Natural killer cell (primary cell): Measurements from ENCODE around the gene LRTM1. TPM values are rescaled to one million over a fixed set of nuclear protein-coding genes. Genes with fewer than 3 reads are reported as not detected.

Experiments
- ATAC-seq, 3 donors: fragments of 150-1000 bp in 2 of 3; fragments of 200-7000 bp in 1 of 3; cut with Tn5 transposase; 1 replicate in 1 of 3; 2 replicates in 2 of 3; pipeline ENCODE4 v1.10.0; 2021; ENCODE audit warnings: mild to moderate bottlenecking in 2 of 3, moderate library complexity in 2 of 3
- DNase-seq, 2 donors: peaks; one replicate each; pipeline versions ENCODE4 v3.0.0 to v3.0.0-alpha.2; 2013 to 2021; ENCODE audit warnings: mixed read lengths in 1 of 2
- H3K27ac ChIP-seq: one replicate; pipeline ENCODE4 v1.5.1; 2013; ENCODE audit warnings: mild to moderate bottlenecking, low read length
- H3K27me3 ChIP-seq: one replicate; pipeline ENCODE4 v1.6.1; 2013; ENCODE audit warnings: low read length; ENCODE audit not compliant: control insufficient read depth, insufficient read depth
- H3K36me3 ChIP-seq: one replicate; pipeline ENCODE4 v1.6.1; 2013; ENCODE audit warnings: low read length; ENCODE audit not compliant: control insufficient read depth, insufficient read depth
- H3K4me1 ChIP-seq: one replicate; pipeline ENCODE4 v1.6.1; 2013; ENCODE audit warnings: low read length; ENCODE audit not compliant: control insufficient read depth, insufficient read depth
- H3K4me3 ChIP-seq: one replicate; pipeline ENCODE4 v1.5.1; 2013; ENCODE audit warnings: low read length
- H3K9me3 ChIP-seq: one replicate; pipeline ENCODE4 v1.6.1; 2013; ENCODE audit warnings: low read length; ENCODE audit not compliant: control insufficient read depth, insufficient read depth
- H3K27ac Mint-ChIP-seq, 2 donors: one replicate each; pipeline ENCODE4 v1.8.0; 2022; ENCODE audit warnings: mild to moderate bottlenecking in 2 of 2, mixed read lengths in 2 of 2, moderate library complexity in 1 of 2
- H3K27me3 Mint-ChIP-seq, 2 donors: one replicate each; pipeline ENCODE4 v1.8.0; 2022; ENCODE audit warnings: low read depth in 2 of 2, mixed read lengths in 2 of 2
- H3K36me3 Mint-ChIP-seq: one replicate; pipeline ENCODE4 v1.8.0; 2022; ENCODE audit warnings: mixed read lengths
- H3K4me1 Mint-ChIP-seq, 2 donors: one replicate each; pipeline ENCODE4 v1.8.0; 2022; ENCODE audit warnings: mixed read lengths in 2 of 2
- H3K4me3 Mint-ChIP-seq: one replicate; pipeline ENCODE4 v1.8.0; 2022; ENCODE audit warnings: mild to moderate bottlenecking, moderate library complexity, mixed read lengths
- H3K9me3 Mint-ChIP-seq, 2 donors: one replicate each; pipeline ENCODE4 v1.8.0; 2022; ENCODE audit warnings: mixed read lengths in 2 of 2
- whole genome bisulfite sequencing: methylation state at CpG from one replicate; pipeline ENCODE4 v1.1.7; 2013; ENCODE audit warnings: missing lambda C conversion rate; ENCODE audit not compliant: insufficient coverage; 5-methylcytosine and 5-hydroxymethylcytosine counted together
- intact Hi-C: fragments of 100-400 bp; cut with micrococcal nuclease; formaldehyde crosslinking; loops from one replicate; pipeline ENCODE4 v1.14.2; 2022
- total RNA-seq, 4 donors: library from RNA; stranded (reverse); fragments of 120-200 nt in 1 of 4; gene quantifications; one replicate each; pipeline versions ENCODE4 v1.2.3 to v1.2.4, GENCODE V29; 2013 to 2022
- TF ChIP-seq, protein P1 (sequence below): fragments of 200-600 bp; IDR thresholded peaks from one replicate; pipeline ENCODE4 v1.8.0; 2022; ENCODE audit warnings: antibody characterized with exemption

The LRTM1 gene
- total RNA-seq, 3 donors from 2014 or later (not counting 1 experiment from before 2014, with no cell fraction given): not detected

DNA sequence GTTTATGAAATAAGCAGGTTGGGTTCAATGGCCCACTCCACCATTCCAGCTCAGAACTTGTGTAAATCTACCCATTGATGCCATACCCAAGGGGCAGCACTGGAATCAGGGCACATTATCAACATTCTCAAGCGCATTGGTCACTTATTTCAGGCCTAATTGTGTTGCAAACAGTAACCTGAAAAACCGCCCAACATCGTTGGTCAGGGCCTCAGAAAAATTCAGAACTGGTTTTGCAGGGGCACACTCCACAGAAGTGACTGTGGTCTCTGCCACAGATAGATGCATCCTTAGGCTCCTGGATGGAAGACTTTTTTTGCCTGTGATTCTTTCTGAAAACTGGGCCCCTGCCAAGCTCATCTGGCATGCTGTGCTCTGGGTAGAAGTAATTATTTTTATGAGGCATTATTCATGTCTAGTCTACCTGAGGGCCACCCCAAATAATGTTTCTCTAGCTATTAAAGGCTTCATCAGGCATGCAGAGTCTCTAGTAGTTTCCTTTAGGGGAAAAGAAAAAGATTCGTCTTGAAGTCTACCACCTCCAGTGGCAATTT, 21.7 kb upstream of the LRTM1 start:
- Histone ChIP-seq H3K27me3 (no peaks in the 10 kb centered on the region), H3K9me3 (no peaks in the 10 kb centered on the region), H3K36me3 (no peaks in the 10 kb centered on the region), H3K4me3 (no peak overlapping the region), H3K4me1 (no peaks in the 10 kb centered on the region), H3K27ac (no peak overlapping the region)
- TF ChIP-seq, protein P1, sequence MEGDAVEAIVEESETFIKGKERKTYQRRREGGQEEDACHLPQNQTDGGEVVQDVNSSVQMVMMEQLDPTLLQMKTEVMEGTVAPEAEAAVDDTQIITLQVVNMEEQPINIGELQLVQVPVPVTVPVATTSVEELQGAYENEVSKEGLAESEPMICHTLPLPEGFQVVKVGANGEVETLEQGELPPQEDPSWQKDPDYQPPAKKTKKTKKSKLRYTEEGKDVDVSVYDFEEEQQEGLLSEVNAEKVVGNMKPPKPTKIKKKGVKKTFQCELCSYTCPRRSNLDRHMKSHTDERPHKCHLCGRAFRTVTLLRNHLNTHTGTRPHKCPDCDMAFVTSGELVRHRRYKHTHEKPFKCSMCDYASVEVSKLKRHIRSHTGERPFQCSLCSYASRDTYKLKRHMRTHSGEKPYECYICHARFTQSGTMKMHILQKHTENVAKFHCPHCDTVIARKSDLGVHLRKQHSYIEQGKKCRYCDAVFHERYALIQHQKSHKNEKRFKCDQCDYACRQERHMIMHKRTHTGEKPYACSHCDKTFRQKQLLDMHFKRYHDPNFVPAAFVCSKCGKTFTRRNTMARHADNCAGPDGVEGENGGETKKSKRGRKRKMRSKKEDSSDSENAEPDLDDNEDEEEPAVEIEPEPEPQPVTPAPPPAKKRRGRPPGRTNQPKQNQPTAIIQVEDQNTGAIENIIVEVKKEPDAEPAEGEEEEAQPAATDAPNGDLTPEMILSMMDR: no peak
- no peaks in the 10 kb centered on the region for H3K27me3 Mint-ChIP-seq
- H3K9me3 Mint-ChIP-seq: no peaks in the 10 kb centered on the region
- no peak for ATAC-seq
- WGBS: 91% methylated on average over 4 of the region's 4 CpGs
- no peak overlapping the region for H3K27ac Mint-ChIP-seq
- H3K36me3 Mint-ChIP-seq: no peaks in the 10 kb centered on the region
- intact Hi-C loops: no loop called here
- no peak for DNase-seq
- H3K4me1 Mint-ChIP-seq: no peaks in the 10 kb centered on the region
- no peak overlapping the region for H3K4me3 Mint-ChIP-seq

DNA sequence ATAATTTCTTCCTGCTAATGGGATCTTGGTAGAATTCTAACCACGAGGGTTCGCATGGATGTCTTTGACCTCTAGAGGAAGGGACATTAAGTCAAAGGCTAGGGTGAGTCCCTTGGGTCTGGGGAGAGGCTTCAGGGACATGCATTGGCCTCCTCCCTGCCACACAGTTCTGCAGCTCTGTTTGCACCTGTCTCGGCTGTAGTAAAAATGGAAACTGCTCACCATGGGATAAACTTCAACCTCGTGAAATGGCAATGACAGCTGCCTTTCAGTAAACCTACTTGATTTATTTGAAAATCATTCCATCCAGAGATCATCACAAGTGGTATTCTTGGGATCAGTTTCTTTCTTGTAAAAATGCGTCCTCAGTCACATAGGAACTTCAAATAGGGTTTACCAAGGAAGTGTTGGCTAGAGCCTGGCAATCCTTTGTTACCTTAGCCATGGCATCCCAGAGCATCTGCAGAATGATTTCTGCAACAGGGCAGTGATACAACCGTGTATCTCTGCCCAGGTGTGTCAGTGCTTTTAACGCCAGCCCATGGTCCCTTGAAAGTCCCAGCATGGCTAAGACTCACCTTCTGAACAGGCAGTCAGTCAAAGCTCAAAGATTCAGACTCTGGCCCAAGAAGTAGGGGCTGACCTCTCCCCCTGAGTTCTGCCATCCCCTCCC, 14.0 kb upstream of the LRTM1 start:
- no peaks in the 10 kb centered on the region for H3K4me1 ChIP-seq
- no peak overlapping the region for H3K27ac ChIP-seq
- 81% methylated on average over 7 of the region's 7 CpGs for WGBS
- H3K4me3 ChIP-seq: no peak overlapping the region
- TF ChIP-seq, protein P1: no peak
- ATAC-seq: no peak
- no peaks in the 10 kb centered on the region for H3K9me3 ChIP-seq
- Mint-ChIP-seq H3K4me3 (no peak overlapping the region), H3K27me3 (no peaks in the 10 kb centered on the region), H3K4me1 (no peaks in the 10 kb centered on the region), H3K27ac (no peak overlapping the region), H3K9me3 (no peaks in the 10 kb centered on the region), H3K36me3 (no peaks in the 10 kb centered on the region)
- DNase-seq: no peak
- no peaks in the 10 kb centered on the region for H3K36me3 ChIP-seq
- H3K27me3 ChIP-seq: no peaks in the 10 kb centered on the region
- intact Hi-C loops: no loop called here

DNA sequence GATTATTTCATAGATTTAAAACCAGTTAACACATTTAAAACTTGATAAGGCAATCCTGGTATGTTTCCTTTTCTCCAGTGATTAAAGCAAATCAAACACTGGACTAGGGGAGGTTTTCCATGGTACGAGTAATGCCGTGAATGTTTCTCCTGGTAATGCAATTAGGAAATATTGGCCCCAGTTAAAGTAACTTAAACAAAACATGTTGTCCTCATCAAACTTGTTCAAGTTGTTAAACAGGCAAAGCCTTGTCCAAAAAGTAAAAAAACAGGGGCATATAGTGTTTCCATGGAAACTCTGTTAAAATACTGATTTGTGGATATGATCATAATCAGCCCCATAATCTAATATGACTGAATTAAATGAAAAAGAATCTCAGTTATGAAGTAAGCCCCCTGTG, 13.1 kb upstream of the LRTM1 start:
- H3K4me3 Mint-ChIP-seq: no peak overlapping the region
- no peaks in the 10 kb centered on the region for H3K4me1 Mint-ChIP-seq
- no peaks in the 10 kb centered on the region for H3K27me3 Mint-ChIP-seq
- TF ChIP-seq, protein P1: no peak
- intact Hi-C loops: no loop called here
- no peaks in the 10 kb centered on the region for H3K27me3 ChIP-seq
- DNase-seq (no peak), ATAC-seq (no peak)
- H3K36me3 Mint-ChIP-seq: no peaks in the 10 kb centered on the region
- H3K27ac ChIP-seq: no peak overlapping the region
- no peak overlapping the region for H3K4me3 ChIP-seq
- H3K36me3 ChIP-seq: no peaks in the 10 kb centered on the region
- no peaks in the 10 kb centered on the region for H3K4me1 ChIP-seq
- no peaks in the 10 kb centered on the region for H3K9me3 ChIP-seq
- 76% methylated on average over 2 of the region's 2 CpGs for WGBS
- H3K27ac Mint-ChIP-seq: no peak overlapping the region
- no peaks in the 10 kb centered on the region for H3K9me3 Mint-ChIP-seq
